Type B pancreatic cell (in vitro differentiated cells): Measurements from ENCODE around the gene POMT1. TPM values are rescaled to one million over a fixed set of nuclear protein-coding genes. Genes with fewer than 3 reads are reported as not detected.
"Not testable (repeated sequence)": the region's sequence is repeated elsewhere in the genome, so short reads cannot be mapped to it uniquely, and the experiment has no call there.

ENCODE experiments used
- DNase-seq: peaks from one replicate; pipeline ENCODE4 v3.0.0; 2021; ENCODE audit warnings: mixed read lengths; ENCODE audit not compliant: unreplicated experiment; ENCODE audit errors: extremely low spot score
- H3K27ac Mint-ChIP-seq: 2 replicates; pipeline ENCODE4 v1.8.0; 2021; ENCODE audit warnings: mild to moderate bottlenecking, mixed read lengths
- H3K27me3 Mint-ChIP-seq: 2 replicates; pipeline ENCODE4 v1.8.0; 2021; ENCODE audit warnings: mixed read lengths
- H3K36me3 Mint-ChIP-seq: 2 replicates; pipeline ENCODE4 v1.8.0; 2021; ENCODE audit warnings: mixed read lengths
- H3K4me1 Mint-ChIP-seq: one replicate; pipeline ENCODE4 v1.8.0; 2021; ENCODE audit warnings: mixed read lengths; ENCODE audit not compliant: unreplicated experiment
- H3K4me3 Mint-ChIP-seq: 2 replicates; pipeline ENCODE4 v1.8.0; 2021; ENCODE audit warnings: mild to moderate bottlenecking, mixed read lengths
- H3K9me3 Mint-ChIP-seq: 2 replicates; pipeline ENCODE4 v1.8.0; 2021; ENCODE audit warnings: mixed read lengths
- CTCF ChIP-seq: fragments of 200-600 bp; sonication (generic); conservative IDR thresholded peaks from 2 replicates; pipeline ENCODE4 v1.5.0; 2021; ENCODE audit warnings: antibody characterized with exemption, mild to moderate bottlenecking
- total RNA-seq: library from RNA; stranded (reverse); gene quantifications from 2 replicates; pipeline ENCODE4 v1.2.1, GENCODE V29; 2021; ENCODE audit warnings: low replicate concordance

POMT1 gene
- total RNA-seq, 1 donor from 2014 or later, result 48.7 TPM

- no peak overlapping the region for H3K4me3 Mint-ChIP-seq
- no peaks in the 10 kb centered on the region for H3K9me3 Mint-ChIP-seq
- TF ChIP-seq CTCF, result no peak
- H3K27me3 Mint-ChIP-seq, result no peaks in the 10 kb centered on the region
- peaks cover 4% of the 10 kb centered on the region for H3K36me3 Mint-ChIP-seq
- no peak overlapping the region for H3K27ac Mint-ChIP-seq
- DNase-seq, result no peak
- H3K4me1 Mint-ChIP-seq, result no peaks in the 10 kb centered on the region
These were observed 10.5 kb downstream of the POMT1 start for GRCh38 chr9:131513177-131513576.

- H3K4me3 Mint-ChIP-seq, DNase-seq, H3K27ac Mint-ChIP-seq, H3K36me3 Mint-ChIP-seq, H3K4me1 Mint-ChIP-seq, H3K9me3 Mint-ChIP-seq, H3K27me3 Mint-ChIP-seq: not testable (repeated sequence)
These were observed 12.9 kb downstream of the POMT1 start for GRCh38 chr9:131515559-131516031.

GRCh38 chr9:131516100-131516499 is 13.4 kb downstream of the POMT1 start:
- H3K9me3 Mint-ChIP-seq, result no peaks in the 10 kb centered on the region
- no peaks in the 10 kb centered on the region for H3K4me1 Mint-ChIP-seq
- H3K4me3 Mint-ChIP-seq, result no peak overlapping the region
- no peaks in the 10 kb centered on the region for H3K27me3 Mint-ChIP-seq
- H3K27ac Mint-ChIP-seq, result no peak overlapping the region
- H3K36me3 Mint-ChIP-seq, result peaks cover 3% of the 10 kb centered on the region
- DNase-seq, result no peak
- TF ChIP-seq CTCF, result no peak

- peaks cover 3% of the 10 kb centered on the region for H3K36me3 Mint-ChIP-seq
- no peaks in the 10 kb centered on the region for H3K9me3 Mint-ChIP-seq
- no peaks in the 10 kb centered on the region for H3K4me1 Mint-ChIP-seq
- DNase-seq, result no peak
- no peak overlapping the region for H3K27ac Mint-ChIP-seq
- H3K4me3 Mint-ChIP-seq, result no peak overlapping the region
- H3K27me3 Mint-ChIP-seq, result no peaks in the 10 kb centered on the region
- no peak for TF ChIP-seq CTCF
These were observed 14.2 kb downstream of the POMT1 start for GRCh38 chr9:131516930-131517329.

GRCh38 chr9:131517761-131518190 is 15.1 kb downstream of the POMT1 start:
- no peak overlapping the region for H3K27ac Mint-ChIP-seq
- peaks cover 3% of the 10 kb centered on the region for H3K36me3 Mint-ChIP-seq
- DNase-seq, result no peak
- H3K4me3 Mint-ChIP-seq, result no peak overlapping the region
- no peaks in the 10 kb centered on the region for H3K4me1 Mint-ChIP-seq
- no peaks in the 10 kb centered on the region for H3K27me3 Mint-ChIP-seq
- no peak for TF ChIP-seq CTCF
- H3K9me3 Mint-ChIP-seq, result no peaks in the 10 kb centered on the region

- Mint-ChIP-seq H3K4me1 (no peaks in the 10 kb centered on the region), H3K36me3 (peaks cover 3% of the 10 kb centered on the region), H3K9me3 (no peaks in the 10 kb centered on the region), H3K27ac (no peak overlapping the region), H3K4me3 (no peak overlapping the region), H3K27me3 (no peaks in the 10 kb centered on the region)
- DNase-seq, result no peak
- no peak for TF ChIP-seq CTCF
These were observed 15.8 kb downstream of the POMT1 start for GRCh38 chr9:131518553-131518952.
